H1 (cell line): Measurements from ENCODE around the gene GPC6. TPM values are rescaled to one million over a fixed set of nuclear protein-coding genes. Genes with fewer than 3 reads are reported as not detected.

Experiments used
- KDM1A ChIP-seq: fragments of 200-600, 300-600 bp; sonication (generic); IDR thresholded peaks from 2 replicates; pipeline ENCODE4 v1.7.1; 2016; ENCODE audit warnings: mild to moderate bottlenecking, low read length, borderline replicate concordance
- RAD21 ChIP-seq, 2 experiments: IDR thresholded peaks in 1 of 2; conservative IDR thresholded peaks in 1 of 2; 2 replicates each; pipeline ENCODE4 v1.6.1; 2011; ENCODE audit warnings: low read depth in 2 of 2, low read length in 2 of 2, improper control_type of control experiment in 1 of 2, inconsistent platforms in 1 of 2, mild to moderate bottlenecking in 1 of 2, moderate library complexity in 1 of 2
- TEAD4 ChIP-seq: IDR thresholded peaks from 2 replicates; pipeline ENCODE4 v1.6.1; 2012; ENCODE audit warnings: low read depth, low read length, inconsistent platforms, mixed read lengths
- polyA plus RNA-seq, 7 experiments: library from polyadenylated mRNA; depleted of rRNA in 3 of 7; stranded (reverse) in 5 of 7; unstranded in 2 of 7; fragments of >200 nt in 5 of 7; fragments of 200-250 nt in 2 of 7; gene quantifications; 1 replicate in 5 of 7; 2 replicates in 1 of 7; 4 replicates in 1 of 7; pipeline versions ENCODE4 v1.2.1 to v1.2.3, GENCODE V29; 2011 to 2013; ENCODE audit warnings: missing spikeins in 2 of 7, mixed read lengths in 2 of 7
- total RNA-seq: library from RNA; stranded (reverse); fragmentation: NEBNext Ultra II Directional; extraction: Animal tissue kit (Norgen Biotek cat#: 25700); gene quantifications from 2 replicates; pipeline ENCODE4 v1.2.1, GENCODE V29; 2021
- TF ChIP-seq, protein P1 (sequence below): IDR thresholded peaks from 2 replicates; pipeline ENCODE4 v1.6.1; 2012; ENCODE audit warnings: low read length, inconsistent platforms

Gene GPC6
- total and polyA plus RNA-seq, 2 of the 8 experiments (the other 6 are each of a cell fraction or from before 2014, with no cell fraction given): 5.4 to 12.0 TPM

DNA sequence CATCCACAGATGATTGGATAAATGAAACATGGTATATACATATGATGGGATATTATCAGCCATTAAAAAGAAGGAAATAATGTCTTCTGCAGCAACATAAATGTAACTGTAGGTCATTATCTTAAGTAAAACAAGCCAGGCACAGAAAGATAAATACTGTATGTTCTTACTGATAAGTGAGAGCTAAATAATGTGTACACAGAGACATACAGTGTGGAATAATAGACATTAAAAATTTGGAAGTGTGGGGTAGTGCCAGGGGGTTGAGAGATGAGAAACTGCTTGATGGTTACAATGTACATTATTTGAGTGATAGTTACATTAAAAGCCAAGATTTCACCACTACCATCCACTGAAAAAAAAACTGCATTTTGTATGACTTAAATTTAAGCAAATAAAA is 26.0 kb upstream of the GPC6 start (continued):
- TF ChIP-seq KDM1A: no peak
- no peak for TF ChIP-seq TEAD4
- TF ChIP-seq RAD21 (IDR thresholded peaks at IDR 0.05 in 1 of 2, conservative IDR thresholded peaks at IDR 0.05 in 1 of 2; ENCODE audit: low read depth in 2 of 2, low read length in 2 of 2): no peak
- TF ChIP-seq, protein P1, sequence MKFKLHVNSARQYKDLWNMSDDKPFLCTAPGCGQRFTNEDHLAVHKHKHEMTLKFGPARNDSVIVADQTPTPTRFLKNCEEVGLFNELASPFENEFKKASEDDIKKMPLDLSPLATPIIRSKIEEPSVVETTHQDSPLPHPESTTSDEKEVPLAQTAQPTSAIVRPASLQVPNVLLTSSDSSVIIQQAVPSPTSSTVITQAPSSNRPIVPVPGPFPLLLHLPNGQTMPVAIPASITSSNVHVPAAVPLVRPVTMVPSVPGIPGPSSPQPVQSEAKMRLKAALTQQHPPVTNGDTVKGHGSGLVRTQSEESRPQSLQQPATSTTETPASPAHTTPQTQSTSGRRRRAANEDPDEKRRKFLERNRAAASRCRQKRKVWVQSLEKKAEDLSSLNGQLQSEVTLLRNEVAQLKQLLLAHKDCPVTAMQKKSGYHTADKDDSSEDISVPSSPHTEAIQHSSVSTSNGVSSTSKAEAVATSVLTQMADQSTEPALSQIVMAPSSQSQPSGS: no peak
